Activated T-cell treated with anti-CD3 and anti-CD28 coated beads, Interleukin-2, amount 50 U/mL, for 4 hours (primary cell): ENCODE results near the gene ZNF664. TPM values are rescaled to one million over a fixed set of nuclear protein-coding genes. Genes with fewer than 3 reads are reported as not detected.

Source experiments
- ATAC-seq, 2 donors: fragments of 200-7000 bp; cut with Tn5 transposase; one replicate each; pipeline ENCODE4 v1.10.0; 2021
- DNase-seq: peaks from one replicate; pipeline ENCODE4 v3.0.0-alpha.2; 2020
- H3K27me3 Mint-ChIP-seq: one replicate; pipeline ENCODE4 v1.8.0; 2021; ENCODE audit warnings: low read depth, mixed read lengths
- H3K36me3 Mint-ChIP-seq: one replicate; pipeline ENCODE4 v1.8.0; 2022; ENCODE audit warnings: mixed read lengths; ENCODE audit not compliant: insufficient read depth
- H3K4me1 Mint-ChIP-seq: one replicate; pipeline ENCODE4 v1.8.0; 2021; ENCODE audit warnings: low read depth, mixed read lengths
- H3K4me3 Mint-ChIP-seq: one replicate; pipeline ENCODE4 v1.8.0; 2021; ENCODE audit warnings: mild to moderate bottlenecking, moderate library complexity, mixed read lengths
- H3K9me3 Mint-ChIP-seq: one replicate; pipeline ENCODE4 v1.8.0; 2021; ENCODE audit warnings: mixed read lengths
- total RNA-seq, 3 donors: library from RNA; stranded (reverse); gene quantifications; one replicate each; pipeline ENCODE4 v1.2.1, GENCODE V29; 2021

Gene ZNF664
- total RNA-seq, 3 donors from 2014 or later: 63.7 to 65.2 (median 64.3) TPM

DNA sequence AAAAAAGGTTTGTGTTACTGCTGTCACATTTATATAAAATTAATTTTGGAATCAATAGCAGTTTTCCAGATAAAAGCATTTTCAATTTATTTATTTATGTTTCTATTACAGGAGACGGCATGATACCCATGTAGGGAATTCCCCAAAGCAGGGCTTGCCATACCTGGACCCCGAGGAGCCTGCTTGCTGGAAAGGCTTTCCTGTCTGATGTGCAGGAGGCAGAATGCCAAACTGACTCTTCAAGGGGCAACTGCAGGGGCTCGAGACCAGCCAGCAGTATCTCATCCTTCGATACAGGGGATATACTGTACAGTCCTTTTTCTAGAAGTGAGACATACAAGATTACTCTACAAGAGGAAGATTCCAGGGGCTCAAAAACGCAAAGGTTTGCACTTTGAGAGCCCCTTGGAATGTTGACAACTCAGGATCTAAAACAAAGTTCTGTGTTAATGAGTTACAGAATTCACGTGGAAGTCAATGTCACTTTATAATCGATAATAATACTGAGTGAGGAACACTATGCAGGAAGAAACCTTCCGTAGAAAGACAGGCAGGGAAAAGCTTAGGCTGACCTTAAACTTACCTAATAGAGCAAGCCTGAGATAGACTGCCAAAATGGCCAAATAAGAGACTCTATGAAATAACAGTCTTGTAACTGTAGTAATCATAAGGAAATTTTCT, 38.6 kb downstream of the ZNF664 start:
- no peaks in the 10 kb centered on the region for H3K9me3 Mint-ChIP-seq
- peaks cover 32% of the 10 kb centered on the region for H3K36me3 Mint-ChIP-seq
- peaks cover 17% of the 10 kb centered on the region for H3K4me1 Mint-ChIP-seq
- ATAC-seq (no peak), DNase-seq (no peak)
- H3K4me3 Mint-ChIP-seq: no peak overlapping the region
- no peaks in the 10 kb centered on the region for H3K27me3 Mint-ChIP-seq

DNA sequence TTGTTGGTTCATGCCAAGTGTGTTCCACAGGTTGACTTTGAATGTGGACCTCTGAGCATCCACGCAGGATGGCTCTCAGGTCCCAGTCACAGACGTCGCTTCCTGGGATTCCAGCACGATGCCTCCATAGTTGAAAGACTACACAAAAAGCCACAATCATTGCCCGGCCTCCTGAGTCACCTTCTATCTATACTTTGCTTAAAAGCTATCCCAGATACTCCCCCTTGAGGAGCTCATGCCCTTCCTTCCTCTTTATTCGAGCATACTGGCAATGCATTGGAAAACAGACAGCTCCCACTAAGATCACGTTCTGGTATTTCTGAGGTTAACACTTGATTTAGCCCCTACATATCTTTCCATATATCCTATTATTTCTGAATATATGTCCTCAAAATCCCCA, 40.1 kb downstream of the ZNF664 start:
- H3K9me3 Mint-ChIP-seq: no peaks in the 10 kb centered on the region
- DNase-seq (no peak), ATAC-seq (no peak)
- no peak overlapping the region for H3K4me3 Mint-ChIP-seq
- peaks cover 5% of the 10 kb centered on the region for H3K4me1 Mint-ChIP-seq
- H3K27me3 Mint-ChIP-seq: no peaks in the 10 kb centered on the region
- peaks cover 31% of the 10 kb centered on the region for H3K36me3 Mint-ChIP-seq

DNA sequence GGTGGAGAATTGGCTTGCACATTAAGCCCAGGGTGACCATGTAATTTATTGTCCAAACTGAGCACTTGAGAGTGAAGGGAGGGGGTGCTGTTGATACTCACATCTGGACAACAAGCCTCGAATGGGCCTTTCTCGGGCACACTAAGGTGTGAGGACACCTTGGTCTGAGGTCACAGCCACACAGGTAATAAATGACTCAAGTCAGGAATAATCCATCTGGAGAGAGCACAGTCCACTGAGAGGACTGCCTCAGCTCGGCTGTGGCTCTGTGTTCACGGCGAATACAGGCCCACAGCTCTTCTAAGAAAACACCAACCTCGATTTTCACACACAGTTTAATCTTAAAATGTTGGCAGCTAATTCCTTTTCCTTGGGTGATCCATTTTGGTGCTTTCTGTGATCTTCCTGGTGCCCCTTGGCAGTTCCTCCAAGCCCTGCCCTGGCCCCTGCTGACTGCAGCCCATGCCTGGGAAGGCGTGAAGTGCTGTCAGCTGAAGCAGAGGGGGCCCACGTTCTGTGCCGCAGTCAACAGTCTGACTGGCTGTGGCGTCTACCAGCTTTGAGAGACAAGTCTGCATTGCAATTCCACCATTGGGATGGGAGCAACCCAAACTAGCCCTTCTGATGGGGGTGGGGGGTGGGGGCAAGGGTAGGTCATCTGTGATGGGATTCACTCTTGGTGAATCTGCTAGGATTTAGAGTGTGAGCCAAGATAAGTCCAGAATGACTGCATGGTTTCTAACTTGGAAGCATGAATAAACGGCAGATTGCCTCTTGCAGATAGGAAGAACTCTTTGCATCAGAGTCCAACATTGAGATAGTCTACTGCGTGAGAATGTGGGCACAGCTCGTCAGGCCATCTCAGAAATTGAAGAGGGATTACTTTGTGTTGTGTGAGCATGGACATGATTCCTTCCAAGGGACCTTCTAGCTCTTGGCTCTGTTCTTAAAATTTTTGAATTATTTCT, 42.8 kb downstream of the ZNF664 start:
- DNase-seq: no peak
- H3K4me1 Mint-ChIP-seq: peaks cover 2% of the 10 kb centered on the region
- peaks cover 26% of the 10 kb centered on the region for H3K36me3 Mint-ChIP-seq
- no peak overlapping the region for H3K4me3 Mint-ChIP-seq
- no peaks in the 10 kb centered on the region for H3K9me3 Mint-ChIP-seq
- ATAC-seq: no peak
- H3K27me3 Mint-ChIP-seq: no peaks in the 10 kb centered on the region

DNA sequence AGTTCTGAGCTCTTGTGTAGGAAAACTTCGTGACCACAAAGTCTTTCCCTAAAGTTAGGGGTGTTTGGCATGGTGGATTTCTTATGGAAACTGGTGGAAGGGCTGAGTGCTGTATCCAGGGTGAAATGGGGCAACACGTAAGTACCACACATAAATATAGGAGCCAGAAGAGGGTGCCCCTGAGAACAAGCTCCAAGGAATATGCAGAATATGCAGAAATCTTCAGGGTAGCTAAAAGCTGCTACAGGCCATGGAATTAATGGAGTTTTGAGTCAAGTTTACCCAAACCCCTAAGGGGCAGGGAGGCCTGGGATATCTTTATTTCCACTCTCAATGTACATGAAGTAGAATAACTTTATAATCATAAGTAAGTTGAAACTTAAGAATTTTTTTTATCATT, 44.0 kb downstream of the ZNF664 start:
- DNase-seq: no peak
- Mint-ChIP-seq H3K27me3 (no peaks in the 10 kb centered on the region), H3K4me1 (peaks cover 2% of the 10 kb centered on the region), H3K9me3 (no peaks in the 10 kb centered on the region), H3K4me3 (no peak overlapping the region), H3K36me3 (peaks cover 19% of the 10 kb centered on the region)
- no peak for ATAC-seq

DNA sequence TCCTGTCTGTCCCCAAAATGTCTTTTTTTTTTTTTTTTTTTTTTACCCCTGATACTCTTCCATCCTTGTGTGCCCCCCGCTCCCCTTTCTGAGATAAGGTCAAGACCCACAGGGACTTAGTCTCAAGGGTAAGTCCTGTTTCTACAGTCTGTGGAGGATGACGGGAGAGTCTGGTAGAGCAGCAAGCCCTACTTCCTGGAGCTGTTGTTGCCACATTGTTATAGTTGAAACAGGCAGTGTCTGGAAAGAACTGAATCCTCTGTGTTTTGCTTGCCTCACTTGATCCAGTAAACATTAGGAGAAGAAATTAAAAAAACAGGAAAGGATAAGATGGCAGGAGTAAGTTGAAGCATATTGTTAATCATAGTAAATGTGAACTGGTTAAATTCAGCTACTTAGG, 45.5 kb downstream of the ZNF664 start:
- no peaks in the 10 kb centered on the region for H3K27me3 Mint-ChIP-seq
- H3K4me1 Mint-ChIP-seq: peaks cover 2% of the 10 kb centered on the region
- no peak overlapping the region for H3K4me3 Mint-ChIP-seq
- ATAC-seq: no peak
- no peak for DNase-seq
- H3K9me3 Mint-ChIP-seq: no peaks in the 10 kb centered on the region
- H3K36me3 Mint-ChIP-seq: peaks cover 8% of the 10 kb centered on the region

DNA sequence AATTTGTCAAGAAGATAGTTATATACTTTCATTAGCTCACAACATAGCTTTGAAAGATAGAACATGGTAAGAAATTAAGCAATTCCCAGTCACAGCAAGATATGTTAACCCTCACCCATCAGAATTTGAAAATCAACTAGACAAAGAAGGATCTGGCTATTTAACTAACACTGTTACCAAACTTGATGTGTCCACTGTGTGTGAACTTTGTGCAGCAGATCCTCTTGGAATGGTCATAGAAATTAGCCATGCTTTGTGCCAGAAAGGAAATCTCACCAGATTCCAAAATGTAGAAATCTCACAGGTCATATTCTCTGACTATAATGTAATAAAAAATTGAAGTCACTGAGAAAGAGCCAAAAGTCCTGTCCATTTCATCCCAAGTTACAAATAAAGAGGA, 46.1 kb downstream of the ZNF664 start:
- Mint-ChIP-seq H3K36me3 (peaks cover 5% of the 10 kb centered on the region), H3K27me3 (no peaks in the 10 kb centered on the region), H3K4me1 (peaks cover 2% of the 10 kb centered on the region), H3K4me3 (no peak overlapping the region), H3K9me3 (no peaks in the 10 kb centered on the region)
- no peak for ATAC-seq
- DNase-seq: no peak

DNA sequence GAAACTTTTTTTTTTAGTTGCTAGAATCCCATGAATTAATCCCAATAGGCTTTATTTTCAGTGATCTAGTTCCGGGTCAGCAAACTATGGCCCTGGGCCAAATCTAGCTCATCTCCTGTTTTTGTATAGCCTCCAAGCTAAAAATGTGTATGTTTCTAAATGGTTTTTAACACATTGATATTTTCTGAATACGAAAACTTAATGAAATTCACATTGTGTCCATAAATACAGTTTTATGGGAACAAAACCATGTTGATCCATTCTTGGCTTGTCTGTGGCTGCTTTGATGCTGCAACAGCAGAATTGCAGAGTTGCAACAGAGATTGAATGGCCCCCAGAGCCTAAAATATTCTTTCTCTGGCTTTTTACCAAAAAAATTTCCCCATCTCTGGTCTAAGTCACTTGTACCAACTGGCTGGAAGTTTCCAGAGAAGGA, 47.5 kb downstream of the ZNF664 start:
- no peaks in the 10 kb centered on the region for H3K4me1 Mint-ChIP-seq
- no peak for DNase-seq
- no peaks in the 10 kb centered on the region for H3K27me3 Mint-ChIP-seq
- H3K36me3 Mint-ChIP-seq: no peaks in the 10 kb centered on the region
- ATAC-seq: no peak
- H3K4me3 Mint-ChIP-seq: no peak overlapping the region
- H3K9me3 Mint-ChIP-seq: no peaks in the 10 kb centered on the region

DNA sequence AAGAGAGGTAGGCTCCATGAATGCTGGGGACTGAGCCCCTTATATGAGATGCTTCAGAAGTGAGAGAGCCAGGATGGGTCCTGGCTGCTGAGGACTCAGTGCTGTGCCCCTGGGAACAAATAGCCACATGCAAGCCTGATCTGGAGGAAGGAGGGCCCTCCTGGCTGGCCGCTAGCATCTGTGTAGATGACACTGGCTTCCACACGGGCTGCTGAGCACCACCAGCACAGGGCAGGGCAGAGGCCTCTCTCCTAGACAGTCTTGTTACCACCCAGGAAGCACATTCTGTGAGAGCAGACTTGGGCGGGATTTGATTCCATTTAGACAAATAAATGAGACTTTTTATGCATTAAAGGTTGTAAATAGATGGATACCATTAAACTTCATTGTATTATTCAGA, 48.0 kb downstream of the ZNF664 start:
- H3K9me3 Mint-ChIP-seq: no peaks in the 10 kb centered on the region
- ATAC-seq: no peak
- DNase-seq: no peak
- H3K4me3 Mint-ChIP-seq: no peak overlapping the region
- H3K4me1 Mint-ChIP-seq: no peaks in the 10 kb centered on the region
- no peaks in the 10 kb centered on the region for H3K36me3 Mint-ChIP-seq
- H3K27me3 Mint-ChIP-seq: no peaks in the 10 kb centered on the region

DNA sequence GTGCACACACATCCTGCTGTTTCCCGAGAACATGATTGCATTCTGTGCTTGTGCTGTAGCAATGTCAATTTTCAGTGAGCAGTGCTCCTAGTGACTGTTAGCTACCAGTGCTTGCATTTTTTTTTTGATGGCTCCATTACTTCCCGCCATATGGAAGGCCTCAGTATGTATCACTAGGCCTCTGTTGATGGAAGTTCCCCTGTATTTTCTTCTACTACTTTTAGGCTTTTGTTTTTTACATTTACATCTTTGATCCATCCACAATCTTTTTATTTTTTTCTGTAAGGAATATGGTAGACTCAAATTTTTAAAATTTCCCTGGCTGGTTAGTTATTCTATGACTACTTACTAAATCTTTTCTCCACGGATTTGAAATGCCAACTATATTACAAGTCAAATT, 49.1 kb downstream of the ZNF664 start:
- DNase-seq (no peak), ATAC-seq (no peak)
- Mint-ChIP-seq H3K4me1 (no peaks in the 10 kb centered on the region), H3K9me3 (no peaks in the 10 kb centered on the region), H3K27me3 (no peaks in the 10 kb centered on the region), H3K36me3 (peaks cover 2% of the 10 kb centered on the region), H3K4me3 (no peak overlapping the region)

DNA sequence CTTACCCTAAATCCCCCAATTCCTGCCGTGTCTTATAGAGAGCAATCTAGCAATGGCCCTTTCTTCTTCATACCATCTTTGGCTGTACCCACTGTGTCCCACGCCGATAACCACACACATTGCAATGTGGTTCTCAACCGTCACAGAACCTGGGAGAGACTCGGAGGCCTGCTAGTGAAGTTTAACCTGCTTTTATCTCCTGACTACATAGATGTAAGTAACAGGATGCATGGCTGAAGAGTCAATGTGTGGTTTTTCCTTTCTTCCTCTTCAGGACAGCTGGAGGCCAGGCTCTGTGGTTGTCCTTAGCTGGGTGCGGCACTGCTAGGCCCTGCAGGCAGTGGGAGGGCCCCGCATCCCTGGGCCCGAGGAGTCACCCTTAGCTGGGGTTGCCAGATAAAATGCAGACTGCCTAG, 51.3 kb downstream of the ZNF664 start:
- Mint-ChIP-seq H3K27me3 (no peaks in the 10 kb centered on the region), H3K4me3 (no peak overlapping the region)

DNA sequence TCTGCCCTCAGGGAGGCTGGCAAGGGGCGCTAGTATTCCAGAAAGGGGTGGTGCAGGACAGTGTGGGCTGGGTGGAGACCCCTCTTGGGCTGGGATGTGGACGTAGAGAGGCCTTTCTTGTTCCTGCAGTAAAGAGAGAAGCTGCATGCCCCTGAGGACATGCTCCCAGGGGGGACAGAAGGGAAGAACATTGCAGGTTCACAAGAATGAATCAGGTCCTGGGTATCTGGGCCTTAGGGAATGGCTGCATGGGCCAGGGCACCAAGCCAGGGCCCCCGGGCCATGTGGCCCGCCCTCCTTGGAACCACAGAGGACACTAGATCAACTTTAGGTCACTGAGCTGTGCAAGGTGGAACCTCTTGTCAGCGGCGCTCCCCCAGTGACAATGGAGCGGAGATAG, 51.8 kb downstream of the ZNF664 start:
- peaks cover 2% of the 10 kb centered on the region for H3K4me1 Mint-ChIP-seq
- H3K9me3 Mint-ChIP-seq: no peaks in the 10 kb centered on the region
- DNase-seq: no peak
- no peak overlapping the region for H3K4me3 Mint-ChIP-seq
- ATAC-seq: no peak
- H3K27me3 Mint-ChIP-seq: no peaks in the 10 kb centered on the region
- H3K36me3 Mint-ChIP-seq: peaks cover 2% of the 10 kb centered on the region

More for the DNA sequence above, 51.3 kb downstream of the ZNF664 start:
- Mint-ChIP-seq H3K4me1 (peaks cover 2% of the 10 kb centered on the region), H3K36me3 (peaks cover 2% of the 10 kb centered on the region), H3K9me3 (no peaks in the 10 kb centered on the region)
- ATAC-seq (no peak), DNase-seq (no peak)

DNA sequence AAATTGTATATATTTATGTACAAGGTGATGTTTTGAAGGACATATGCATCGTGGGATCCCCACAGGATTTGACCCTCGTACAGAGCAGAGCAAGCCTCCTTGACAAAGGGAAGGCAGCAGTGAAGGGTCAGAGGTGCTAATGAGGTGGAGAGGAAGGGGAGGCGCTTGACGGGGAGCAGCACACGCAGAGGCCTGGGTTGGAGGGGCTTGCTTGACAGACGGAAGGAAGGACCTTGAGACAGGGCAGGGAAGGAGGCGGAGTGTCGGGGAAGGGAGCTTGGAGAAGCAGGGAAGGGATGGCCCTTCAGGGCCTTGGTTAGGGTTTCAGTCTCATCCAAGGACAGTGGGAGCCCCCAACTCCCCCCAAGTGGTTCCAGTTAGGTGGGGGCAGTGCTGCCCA, 52.6 kb downstream of the ZNF664 start:
- Mint-ChIP-seq H3K27me3 (no peaks in the 10 kb centered on the region), H3K36me3 (peaks cover 2% of the 10 kb centered on the region), H3K9me3 (no peaks in the 10 kb centered on the region), H3K4me3 (no peak overlapping the region), H3K4me1 (peaks cover 2% of the 10 kb centered on the region)
- ATAC-seq (no peak), DNase-seq (no peak)

DNA sequence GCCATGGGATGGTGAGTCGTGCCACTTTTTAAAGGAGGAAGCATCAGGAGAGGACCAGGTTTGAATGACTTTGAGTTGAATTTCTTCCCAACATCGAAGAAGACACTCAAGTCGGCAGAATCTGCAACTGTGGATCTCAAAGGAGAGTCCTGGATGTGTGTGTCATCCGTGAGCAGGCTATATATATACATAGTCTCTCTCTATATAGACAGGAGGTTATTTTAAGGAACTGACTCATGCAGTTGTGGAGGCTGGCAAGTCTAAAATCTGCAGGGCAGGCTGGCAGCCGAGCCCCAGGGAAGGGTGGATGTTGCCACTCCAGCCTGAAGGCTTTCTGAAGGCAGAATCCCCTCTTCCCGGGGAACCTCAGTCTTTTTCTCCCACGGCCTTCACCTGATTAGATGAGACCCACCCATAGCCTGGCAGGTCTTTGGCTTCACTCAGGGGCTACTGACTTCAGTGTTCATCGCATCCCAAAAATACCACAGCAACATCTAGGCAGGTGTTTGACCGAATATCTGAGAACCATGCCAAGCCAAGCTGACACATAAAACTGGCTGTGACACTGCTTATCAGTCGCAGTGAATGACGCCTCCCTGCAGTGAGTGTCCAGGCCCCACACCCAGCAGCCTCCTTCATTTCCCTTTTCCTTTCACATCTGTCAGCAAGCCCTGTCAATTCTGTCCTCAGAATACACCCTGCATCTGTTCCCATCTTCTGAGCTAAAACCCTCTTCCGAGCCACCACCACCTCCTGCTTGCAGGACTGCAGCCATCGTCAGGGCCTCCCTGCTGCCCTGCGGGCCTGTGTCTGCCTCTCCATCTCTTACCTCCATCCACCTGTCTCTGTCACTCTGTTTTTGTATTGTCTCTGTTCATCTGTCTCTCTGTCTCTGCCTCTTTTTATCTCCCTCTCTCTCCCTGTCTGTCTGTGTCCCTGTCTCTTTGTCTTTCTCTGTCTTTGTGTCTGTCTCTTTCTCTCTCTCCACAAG, 54.0 kb downstream of the ZNF664 start:
- DNase-seq (no peak), ATAC-seq (no peak)
- no peaks in the 10 kb centered on the region for H3K27me3 Mint-ChIP-seq
- H3K4me3 Mint-ChIP-seq: no peak overlapping the region
- no peaks in the 10 kb centered on the region for H3K9me3 Mint-ChIP-seq
- peaks cover 2% of the 10 kb centered on the region for H3K36me3 Mint-ChIP-seq
- peaks cover 2% of the 10 kb centered on the region for H3K4me1 Mint-ChIP-seq
